HG03442 (cell line): Measurements from ENCODE around the gene ATP13A2.
"Not testable (repeated sequence)": the region's sequence is repeated elsewhere in the genome, so short reads cannot be mapped to it uniquely, and the experiment has no call there.

ENCODE experiments used
- ATAC-seq: cut with Tn5 transposase; IDR thresholded peaks from one replicate; pipeline ENCODE4 v1.9.1; 2021; ENCODE audit warnings: mild to moderate bottlenecking, moderate library complexity; ENCODE audit not compliant: unreplicated experiment

The ATP13A2 gene

DNA sequence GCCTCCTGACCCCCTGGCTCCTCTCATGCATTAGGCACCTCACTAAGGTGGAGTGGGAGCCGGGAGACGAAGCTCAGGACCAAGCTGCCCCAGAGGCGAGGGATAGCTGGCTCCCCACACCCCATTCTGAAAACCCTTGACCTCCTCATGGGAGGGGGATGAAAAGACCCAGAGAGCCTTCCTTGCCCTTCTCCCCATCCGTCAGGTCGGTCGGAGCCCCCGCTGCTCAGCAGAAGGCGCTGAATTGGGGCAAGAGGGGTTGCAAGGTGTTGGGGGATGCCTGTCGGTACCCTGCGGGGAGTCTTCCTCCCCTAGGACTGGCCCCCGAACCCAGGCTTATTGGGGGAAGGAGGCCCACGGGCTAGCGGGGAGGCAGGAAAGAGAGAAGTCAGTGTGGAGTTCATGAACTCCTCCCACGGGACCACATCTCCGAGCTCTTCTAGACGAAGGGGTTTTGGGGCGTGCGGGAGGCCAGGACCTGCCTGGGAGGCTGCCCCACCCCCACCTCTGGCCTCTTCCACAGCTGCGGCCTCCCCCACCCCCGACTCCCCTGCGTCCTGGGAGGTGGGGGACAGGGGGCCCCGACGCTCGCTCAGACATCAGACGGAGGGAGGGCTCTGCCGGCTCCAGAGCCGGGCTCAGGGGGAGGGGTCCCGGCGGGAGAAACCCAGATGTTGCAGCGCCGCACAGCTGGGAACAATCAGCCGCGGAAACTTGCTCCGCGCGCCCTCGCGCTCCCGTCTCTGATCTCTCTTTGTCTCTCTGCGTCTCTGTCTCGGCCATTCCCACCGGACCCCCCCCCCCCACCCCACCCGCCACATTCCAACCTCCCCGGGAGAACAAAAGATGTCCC is 32.0 kb downstream of the ATP13A2 start:
- ATAC-seq: no peak

DNA sequence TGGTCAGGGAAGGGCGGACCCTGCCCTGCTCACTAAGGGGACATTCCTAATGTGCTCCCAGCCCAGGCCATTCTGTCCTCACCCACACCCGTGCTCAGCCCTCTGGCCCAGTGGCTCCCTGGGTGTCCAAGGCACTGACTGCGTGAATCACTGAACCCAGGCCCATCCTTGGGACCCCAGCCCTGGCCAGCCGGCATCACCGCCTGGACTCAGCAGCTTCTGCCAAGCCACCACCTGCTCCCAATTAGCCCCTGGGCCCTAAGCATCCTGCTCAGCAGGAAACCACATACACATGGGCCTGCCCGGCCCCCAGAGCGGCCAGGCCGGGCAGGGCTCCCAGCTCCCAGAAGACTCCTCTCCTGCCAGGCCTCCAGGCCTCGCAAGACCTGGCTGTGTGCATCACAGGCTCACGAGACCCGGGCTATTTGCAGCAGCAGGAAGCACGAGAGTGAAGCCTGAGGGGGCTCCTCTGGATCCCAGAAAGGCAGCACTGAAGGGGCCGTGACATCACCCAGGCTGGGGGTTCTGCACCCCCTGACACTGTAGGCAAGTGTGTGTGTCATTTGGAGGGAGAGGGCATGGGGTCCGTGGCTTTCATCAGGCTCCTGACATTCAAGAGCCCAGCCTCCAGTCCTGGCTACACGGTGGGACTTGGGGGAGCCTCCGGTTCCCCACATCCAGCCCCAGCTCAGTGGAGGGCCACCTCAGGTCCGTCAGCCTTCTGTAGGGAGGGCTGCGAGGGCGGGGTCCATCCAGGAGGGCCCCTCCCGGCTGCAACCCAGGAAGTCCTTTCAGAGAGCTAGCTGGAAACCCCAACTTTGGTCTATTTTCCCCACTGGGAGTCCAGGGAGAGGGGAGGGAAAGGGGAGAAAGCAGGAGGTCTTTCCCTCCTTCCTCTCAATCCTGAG is 32.9 kb downstream of the ATP13A2 start:
- no peak for ATAC-seq

- ATAC-seq: no peak
These were observed 33.6 kb downstream of the ATP13A2 start for GRCh38 chr1:16978139-16978538.

DNA sequence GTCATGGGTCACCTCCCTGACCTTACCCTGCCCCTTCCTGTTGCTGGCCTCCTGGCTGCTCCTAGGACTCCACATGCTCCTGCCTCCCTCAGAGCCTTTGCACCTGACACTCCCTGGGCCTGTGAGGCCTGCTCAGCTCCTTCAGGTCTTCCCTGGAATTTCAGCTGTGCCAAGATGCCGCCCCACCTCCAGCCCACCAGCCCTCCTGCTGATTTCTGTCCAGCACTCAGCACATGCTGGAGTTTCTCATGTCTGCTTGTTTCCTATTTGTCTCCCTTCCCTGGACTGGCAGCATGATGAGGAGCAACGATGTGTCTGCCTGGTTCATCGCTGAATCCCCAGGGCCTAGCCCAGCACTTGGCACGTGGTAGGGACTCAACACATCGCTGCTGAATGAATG is 34.4 kb downstream of the ATP13A2 start:
- ATAC-seq: no peak

GRCh38 chr1:16976966-16977365 is 34.8 kb downstream of the ATP13A2 start:
- ATAC-seq: no peak

GRCh38 chr1:16975838-16976237 is 35.9 kb downstream of the ATP13A2 start:
- ATAC-seq: no peak

GRCh38 chr1:16975211-16975610 is 36.5 kb downstream of the ATP13A2 start:
- no peak for ATAC-seq

GRCh38 chr1:16973215-16973614 is 38.5 kb downstream of the ATP13A2 start:
- no peak for ATAC-seq

- no peak for ATAC-seq
These were observed 39.4 kb downstream of the ATP13A2 start for GRCh38 chr1:16972189-16972895.

DNA sequence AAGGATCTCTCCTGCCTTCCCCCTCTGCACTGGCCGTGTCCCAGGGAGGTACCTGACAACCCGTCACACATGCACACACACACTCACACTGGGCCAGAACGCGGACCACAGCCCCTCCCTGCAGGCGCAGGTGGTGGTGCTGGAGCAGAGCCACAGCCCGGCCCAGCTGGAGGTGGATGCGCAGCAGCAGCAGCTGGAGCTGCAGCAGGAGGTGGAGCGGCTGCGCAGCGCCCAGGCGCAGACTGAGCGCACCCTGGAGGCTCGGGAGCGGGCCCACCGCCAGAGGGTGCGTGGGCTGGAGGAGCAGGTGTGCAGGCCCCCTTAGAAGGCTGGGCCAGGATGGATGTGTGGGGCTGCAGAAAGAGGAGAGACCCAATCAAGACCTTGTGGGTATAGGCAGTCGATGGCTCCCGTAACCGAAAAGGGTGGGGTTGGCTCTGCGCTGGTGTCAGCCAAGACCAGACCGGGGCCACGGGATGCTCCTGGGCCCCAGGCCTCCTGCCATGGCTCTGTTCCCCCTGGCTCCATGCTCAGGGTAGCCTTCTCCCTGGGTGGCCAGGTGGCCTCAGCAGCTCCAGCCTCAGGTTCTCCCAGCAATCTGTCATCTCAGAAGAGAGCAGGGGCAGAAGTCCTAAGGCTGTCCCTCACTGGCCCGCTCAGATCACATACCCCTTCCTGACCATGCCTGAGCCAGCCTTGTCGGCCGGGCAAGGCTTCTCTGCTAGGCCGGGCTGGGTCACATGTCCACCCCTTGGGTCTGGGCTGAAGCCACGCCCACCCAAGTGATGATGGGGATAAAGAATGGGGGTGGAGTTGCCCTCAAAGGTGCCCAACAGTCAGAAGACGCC is 40.2 kb downstream of the ATP13A2 start:
- no peak for ATAC-seq

- no peak for ATAC-seq
These were observed 41.4 kb downstream of the ATP13A2 start for GRCh38 chr1:16970132-16970910.

DNA sequence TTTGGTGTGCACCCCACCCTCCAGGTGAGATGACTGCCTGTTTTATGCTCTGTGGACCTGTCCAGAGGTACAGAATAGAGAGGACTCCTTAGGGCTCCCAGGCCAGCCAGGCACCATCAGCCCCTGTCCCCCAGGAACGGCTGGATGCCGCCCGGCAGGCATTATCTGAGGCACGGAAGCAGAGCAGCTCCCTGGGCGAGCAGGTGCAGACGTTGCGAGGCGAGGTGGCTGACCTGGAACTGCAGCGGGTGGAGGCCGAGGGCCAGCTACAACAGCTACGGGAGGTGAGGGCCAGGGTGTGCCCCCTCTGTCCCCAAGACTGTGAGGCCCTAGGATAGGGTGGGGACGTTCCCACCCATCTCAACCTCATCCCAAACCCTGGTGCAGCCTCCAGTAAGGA is 42.1 kb downstream of the ATP13A2 start:
- no peak for ATAC-seq

GRCh38 chr1:16969057-16969611 is 42.6 kb downstream of the ATP13A2 start:
- no peak for ATAC-seq

DNA sequence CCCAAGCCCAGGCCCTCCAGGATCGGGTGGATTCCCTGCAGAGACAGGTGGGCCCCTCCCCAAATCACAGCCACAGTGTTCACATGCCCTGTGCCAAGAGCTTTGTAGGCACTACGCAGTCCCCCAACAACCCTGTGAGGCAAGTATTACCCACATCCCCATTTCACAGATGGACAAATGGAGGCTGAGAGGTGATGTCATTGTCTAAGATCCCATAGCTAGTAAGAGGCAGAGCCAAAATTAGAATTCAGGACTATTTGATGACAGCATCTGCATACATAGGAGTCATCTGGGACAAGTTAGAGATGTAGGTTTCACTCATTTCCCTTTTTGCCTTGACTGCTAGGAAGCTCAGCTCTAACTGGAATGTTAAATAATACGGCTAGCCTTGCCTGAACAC is 43.4 kb downstream of the ATP13A2 start:
- no peak for ATAC-seq

DNA sequence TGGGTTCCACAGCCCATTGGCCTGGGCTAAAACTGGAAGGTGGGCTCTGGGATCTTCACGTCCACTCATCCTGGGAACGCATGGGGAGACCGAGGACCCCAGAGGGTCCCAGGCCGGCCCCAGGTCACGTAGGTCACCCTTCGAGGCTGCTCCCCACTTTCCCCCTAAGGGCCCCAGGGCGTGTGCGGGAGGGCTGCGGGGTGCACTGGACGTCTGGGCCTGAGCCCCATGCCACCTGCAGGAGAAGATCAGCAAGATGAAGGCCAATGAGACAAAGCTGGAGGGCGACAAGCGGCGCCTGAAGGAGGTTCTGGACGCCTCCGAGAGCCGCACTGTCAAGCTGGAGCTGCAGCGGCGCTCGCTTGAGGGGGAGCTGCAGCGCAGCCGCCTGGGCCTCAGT is 43.8 kb downstream of the ATP13A2 start:
- no peak for ATAC-seq

DNA sequence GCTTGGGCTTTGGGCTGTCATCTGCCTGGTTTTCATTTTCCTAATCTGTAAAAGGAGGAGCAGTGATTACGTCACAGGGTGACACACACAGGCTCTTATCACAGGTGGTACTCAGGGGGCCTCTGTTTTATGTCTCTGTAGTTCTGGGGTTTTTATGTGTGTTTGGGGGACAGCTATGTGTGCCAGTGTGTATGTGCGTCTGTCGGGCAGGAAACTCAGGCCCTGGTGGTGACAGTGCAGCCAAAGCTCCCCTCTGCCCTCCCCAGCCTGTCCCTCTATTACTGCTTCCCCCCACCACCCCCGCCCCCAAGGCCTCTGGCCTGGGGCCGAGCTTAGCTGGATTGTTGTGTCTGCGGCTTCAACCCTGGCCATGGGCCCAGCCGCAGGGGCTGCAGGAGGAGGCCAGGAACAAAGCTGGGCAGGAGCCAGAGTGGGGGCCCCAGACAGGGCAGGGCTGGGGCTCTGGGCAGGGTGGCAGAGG is 44.6 kb downstream of the ATP13A2 start:
- no peak for ATAC-seq

DNA sequence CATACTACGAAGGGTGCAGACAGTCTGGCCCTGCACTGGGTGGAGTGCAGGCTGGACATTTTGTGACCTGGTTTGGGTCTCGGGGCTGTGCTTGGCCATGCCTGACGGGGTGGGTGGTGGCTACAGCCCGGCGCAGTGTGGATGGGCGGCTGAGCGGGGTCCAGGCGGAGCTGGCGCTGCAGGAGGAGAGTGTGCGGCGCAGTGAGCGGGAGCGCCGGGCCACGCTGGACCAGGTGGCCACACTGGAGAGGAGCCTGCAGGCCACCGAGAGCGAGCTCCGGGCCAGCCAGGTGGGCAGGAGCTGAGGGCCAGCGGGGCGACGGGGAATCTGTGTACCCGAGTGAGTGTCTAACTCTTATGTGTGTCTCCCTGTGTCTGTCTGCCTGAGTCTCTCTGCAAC is 45.4 kb downstream of the ATP13A2 start:
- no peak for ATAC-seq

DNA sequence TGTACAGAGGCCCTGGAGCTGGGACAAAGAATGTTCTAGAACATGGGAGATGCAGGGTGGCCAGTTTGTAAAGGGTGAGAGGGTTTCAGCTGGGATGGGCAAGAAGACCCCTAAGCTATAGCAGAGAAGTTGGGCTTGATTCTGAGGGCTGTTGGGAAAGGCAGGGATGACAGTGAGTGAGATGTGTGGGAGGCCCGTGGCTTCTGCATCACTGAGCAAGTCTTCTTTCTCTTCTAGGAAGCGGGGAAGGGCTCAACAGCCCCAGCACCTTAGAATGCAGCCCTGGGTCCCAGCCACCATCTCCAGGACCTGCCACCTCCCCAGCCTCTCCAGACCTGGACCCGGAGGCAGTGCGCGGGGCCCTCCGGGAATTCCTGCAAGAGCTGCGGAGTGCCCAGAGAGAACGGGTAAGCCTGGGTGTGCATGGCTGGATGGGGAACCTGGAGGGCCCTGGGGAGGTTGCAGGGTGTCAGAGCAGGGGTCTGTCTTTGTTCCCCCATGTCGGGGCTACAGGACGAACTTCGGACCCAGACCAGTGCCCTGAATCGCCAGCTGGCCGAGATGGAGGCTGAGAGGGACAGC is 46.2 kb downstream of the ATP13A2 start:
- no peak for ATAC-seq

DNA sequence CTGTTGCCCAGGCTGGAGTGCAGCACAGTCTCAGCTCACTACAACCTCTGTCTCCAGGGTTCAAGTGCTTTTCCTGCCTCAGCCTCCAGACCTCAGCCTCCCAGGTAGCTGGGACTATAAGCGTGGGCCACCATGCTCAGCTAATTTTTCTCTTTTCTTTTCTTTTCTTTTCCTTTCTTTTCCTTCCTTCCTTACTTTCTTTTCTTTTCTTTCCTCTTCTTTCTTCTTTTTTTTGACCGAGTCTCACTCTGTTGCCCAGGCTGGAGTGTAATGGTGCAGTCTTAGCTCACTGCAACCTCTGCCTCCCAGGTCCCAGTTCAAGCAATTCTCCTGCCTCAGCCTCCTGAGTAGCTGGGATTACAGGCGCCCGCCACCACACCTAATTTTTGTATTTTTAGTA is 47.6 kb downstream of the ATP13A2 start:
- not testable (repeated sequence) for ATAC-seq
